Colonic mucosa (tissue), 4 donors: ENCODE results near the gene MTMR2. TPM values are rescaled to one million over a fixed set of nuclear protein-coding genes. Genes with fewer than 3 reads are reported as not detected.

Experiments used
- DNase-seq: peaks from one replicate; pipeline ENCODE4 v3.0.0-alpha.2; 2020
- H3K27ac ChIP-seq: fragments of 200-600 bp; one replicate; pipeline ENCODE4 v1.8.0; 2021
- H3K27me3 ChIP-seq: fragments of 200-600 bp; one replicate; pipeline ENCODE4 v1.8.0; 2021
- H3K36me3 ChIP-seq: fragments of 200-600 bp; one replicate; pipeline ENCODE4 v1.8.0; 2021
- H3K4me1 ChIP-seq: fragments of 200-600 bp; one replicate; pipeline ENCODE4 v1.8.0; 2021; ENCODE audit warnings: mild to moderate bottlenecking
- H3K4me3 ChIP-seq: fragments of 200-600 bp; one replicate; pipeline ENCODE4 v1.8.0; 2021
- H3K9ac ChIP-seq, 2 donors: one replicate each; pipeline ENCODE4 v1.7.0; 2013; ENCODE audit warnings: control low read depth in 2 of 2, low read depth in 2 of 2, low read length in 2 of 2
- H3K9me3 ChIP-seq: fragments of 200-600 bp; one replicate; pipeline ENCODE4 v1.8.0; 2021
- intact Hi-C: fragments of 100-400 bp; cut with DNase I; formaldehyde crosslinking; loops from one replicate; pipeline ENCODE4 v1.14.1; 2022
- total RNA-seq, 2 donors: library from RNA; stranded (reverse); fragmentation: NEBNext Ultra II Directional in 1 of 2; extraction: Animal tissue kit (Norgen Biotek cat#: 25700) in 1 of 2; gene quantifications; one replicate each; pipeline ENCODE4 v1.2.1, GENCODE V29; 2021
- TF ChIP-seq, protein P1 (sequence below): fragments of 200-600 bp; IDR thresholded peaks from one replicate; pipeline ENCODE4 v1.8.0; 2022; ENCODE audit warnings: antibody characterized with exemption, mild to moderate bottlenecking
- donor health status: healthy.
- donor health status: DM: no; HTN: no; CAD: no.
- donor health status: DM: no; HTN: no; CAD: no.

The MTMR2 gene
- total RNA-seq, 2 donors from 2014 or later: 29.3 to 34.3 TPM

DNA sequence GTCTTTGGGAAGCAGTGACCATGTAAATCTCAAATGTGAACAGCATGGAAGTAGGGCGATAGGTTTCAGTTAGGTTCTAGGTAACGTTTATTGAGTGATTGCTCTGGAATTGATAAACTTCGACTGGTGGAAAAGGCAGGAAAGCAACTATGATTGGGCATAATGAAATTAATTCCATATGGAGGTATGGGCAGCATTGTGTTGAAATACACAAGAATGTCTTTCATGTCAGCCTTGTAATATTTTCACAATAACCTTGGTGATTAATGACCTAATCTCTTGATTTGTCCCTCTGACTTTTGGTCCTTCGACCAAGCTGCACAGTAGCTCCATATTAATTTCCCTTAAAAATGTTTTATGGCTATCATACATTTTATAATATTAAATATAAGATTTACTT, 130.8 kb downstream of the MTMR2 start:
- Histone ChIP-seq H3K27ac (no peak overlapping the region), H3K4me3 (no peak overlapping the region), H3K9ac (no peak overlapping the region), H3K4me1 (no peaks in the 10 kb centered on the region), H3K9me3 (no peaks in the 10 kb centered on the region), H3K36me3 (no peaks in the 10 kb centered on the region), H3K27me3 (no peaks in the 10 kb centered on the region)
- DNase-seq: no peak
- TF ChIP-seq, protein P1, sequence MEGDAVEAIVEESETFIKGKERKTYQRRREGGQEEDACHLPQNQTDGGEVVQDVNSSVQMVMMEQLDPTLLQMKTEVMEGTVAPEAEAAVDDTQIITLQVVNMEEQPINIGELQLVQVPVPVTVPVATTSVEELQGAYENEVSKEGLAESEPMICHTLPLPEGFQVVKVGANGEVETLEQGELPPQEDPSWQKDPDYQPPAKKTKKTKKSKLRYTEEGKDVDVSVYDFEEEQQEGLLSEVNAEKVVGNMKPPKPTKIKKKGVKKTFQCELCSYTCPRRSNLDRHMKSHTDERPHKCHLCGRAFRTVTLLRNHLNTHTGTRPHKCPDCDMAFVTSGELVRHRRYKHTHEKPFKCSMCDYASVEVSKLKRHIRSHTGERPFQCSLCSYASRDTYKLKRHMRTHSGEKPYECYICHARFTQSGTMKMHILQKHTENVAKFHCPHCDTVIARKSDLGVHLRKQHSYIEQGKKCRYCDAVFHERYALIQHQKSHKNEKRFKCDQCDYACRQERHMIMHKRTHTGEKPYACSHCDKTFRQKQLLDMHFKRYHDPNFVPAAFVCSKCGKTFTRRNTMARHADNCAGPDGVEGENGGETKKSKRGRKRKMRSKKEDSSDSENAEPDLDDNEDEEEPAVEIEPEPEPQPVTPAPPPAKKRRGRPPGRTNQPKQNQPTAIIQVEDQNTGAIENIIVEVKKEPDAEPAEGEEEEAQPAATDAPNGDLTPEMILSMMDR: no peak
- intact Hi-C loops: no loop called here

GRCh38 chr11:95792700-95793099, 131.2 kb downstream of the MTMR2 start:
- intact Hi-C loops: no loop called here
- Histone ChIP-seq H3K9ac (no peak overlapping the region), H3K9me3 (no peaks in the 10 kb centered on the region), H3K27ac (no peak overlapping the region), H3K27me3 (no peaks in the 10 kb centered on the region), H3K36me3 (no peaks in the 10 kb centered on the region), H3K4me1 (no peaks in the 10 kb centered on the region), H3K4me3 (no peak overlapping the region)
- DNase-seq: no peak
- TF ChIP-seq, protein P1: no peak

DNA sequence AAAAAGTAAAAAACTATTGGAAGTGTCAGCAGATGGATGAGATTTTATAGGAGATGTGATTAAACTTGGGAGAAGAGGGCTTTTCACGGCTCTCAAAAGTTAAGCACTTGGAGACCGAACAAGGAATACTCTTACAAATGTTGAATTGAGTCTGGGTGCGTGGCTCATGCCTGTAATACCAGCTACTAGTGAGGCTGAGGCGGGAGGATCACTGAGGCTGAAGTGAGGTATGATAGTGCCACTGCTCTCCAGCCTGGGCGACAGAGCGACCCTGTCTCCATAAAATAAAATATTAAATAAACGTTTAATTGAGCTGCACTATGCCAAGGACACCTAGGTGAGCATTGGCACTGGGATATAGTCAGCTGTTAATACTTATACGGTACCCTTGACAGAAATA, 131.7 kb downstream of the MTMR2 start:
- Histone ChIP-seq H3K4me3 (no peak overlapping the region), H3K4me1 (no peaks in the 10 kb centered on the region), H3K9me3 (no peaks in the 10 kb centered on the region), H3K27ac (no peak overlapping the region), H3K36me3 (no peaks in the 10 kb centered on the region), H3K27me3 (no peaks in the 10 kb centered on the region), H3K9ac (no peak overlapping the region)
- DNase-seq: no peak
- intact Hi-C loops: no loop called here
- TF ChIP-seq, protein P1: no peak

DNA sequence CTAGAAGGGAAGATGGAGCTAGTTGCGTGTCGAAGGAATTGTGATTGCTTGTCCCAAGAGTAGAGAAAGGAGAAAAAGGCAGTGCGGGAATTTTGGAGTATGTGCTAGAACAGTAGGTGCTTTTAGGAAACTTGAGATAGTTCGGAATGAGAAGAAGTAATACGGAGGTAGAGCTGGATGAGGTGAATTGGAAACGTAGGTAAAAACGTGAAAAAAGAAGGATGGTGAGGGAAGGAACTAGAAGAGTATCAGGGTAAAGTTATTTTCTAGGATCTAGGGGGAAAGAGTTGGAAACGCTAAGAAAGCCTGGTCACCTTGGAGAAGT, 132.2 kb downstream of the MTMR2 start:
- peak overlapping the region; percentile 96 for H3K27ac ChIP-seq
- DNase-seq: no peak
- peak overlapping the region; percentile 91 for H3K4me3 ChIP-seq
- no peaks in the 10 kb centered on the region for H3K4me1 ChIP-seq
- intact Hi-C loops: no loop called here
- H3K9me3 ChIP-seq: no peaks in the 10 kb centered on the region
- TF ChIP-seq, protein P1: no peak
- no peaks in the 10 kb centered on the region for H3K36me3 ChIP-seq
- H3K27me3 ChIP-seq: no peaks in the 10 kb centered on the region
- peak overlapping the region in 1 of 2 donors; percentile 86 for H3K9ac ChIP-seq

GRCh38 chr11:95790933-95791708, 132.8 kb downstream of the MTMR2 start:
- peak overlapping the region; percentile 91 for H3K4me3 ChIP-seq
- peak overlapping the region; percentile 96 for H3K27ac ChIP-seq
- H3K9ac ChIP-seq: peak overlapping the region; percentile 84 to 86
- DNase-seq: peak; percentile 85
- H3K36me3 ChIP-seq: no peaks in the 10 kb centered on the region
- intact Hi-C loops: no loop called here
- TF ChIP-seq, protein P1: no peak
- no peaks in the 10 kb centered on the region for H3K27me3 ChIP-seq
- no peaks in the 10 kb centered on the region for H3K4me1 ChIP-seq
- H3K9me3 ChIP-seq: no peaks in the 10 kb centered on the region
